PFSK-1 (cell line): ENCODE measurements around the gene TMTC2.

Source experiments
- REST ChIP-seq, 2 experiments: IDR thresholded peaks; 2 replicates each; pipeline versions ENCODE4 v1.6.1 to v1.8.0; 2011 to 2012; ENCODE audit warnings: low read depth in 2 of 2, low read length in 2 of 2, control low read depth in 1 of 2, inconsistent platforms in 1 of 2, mild to moderate bottlenecking in 1 of 2, moderate library complexity in 1 of 2; ENCODE audit not compliant: insufficient read depth in 1 of 2
- TAF1 ChIP-seq: IDR thresholded peaks from 2 replicates; pipeline ENCODE4 v1.6.1; 2012; ENCODE audit warnings: low read length, control low read depth, borderline replicate concordance; ENCODE audit not compliant: insufficient read depth

- TF ChIP-seq REST (IDR thresholded peaks at IDR 0.05; ENCODE audit: insufficient read depth in 1 of 2, low read depth in 2 of 2, low read length in 2 of 2) = no peak
- no peak for TF ChIP-seq TAF1
These were observed 381.3 kb downstream of the TMTC2 start for GRCh38 chr12:83067981-83068380.
